H9 (cell line): Measurements from ENCODE around the gene RNF149. TPM values are rescaled to one million over a fixed set of nuclear protein-coding genes. Genes with fewer than 3 reads are reported as not detected.

Experiments used
- DNase-seq: peaks from one replicate; pipeline ENCODE4 v3.0.0-alpha.2; 2017
- H2AFZ ChIP-seq: one replicate; pipeline ENCODE4 v1.6.1; 2013; ENCODE audit warnings: mild to moderate bottlenecking, low read length, control low read depth, moderate library complexity
- H2AK5ac ChIP-seq: 2 replicates; pipeline ENCODE4 v1.6.1; 2013; ENCODE audit warnings: low read length, control low read depth, mixed read lengths; ENCODE audit not compliant: insufficient read length
- H2BK120ac ChIP-seq: one replicate; pipeline ENCODE4 v1.6.1; 2013; ENCODE audit warnings: low read depth, mild to moderate bottlenecking, low read length, control low read depth, inconsistent platforms; ENCODE audit not compliant: poor library complexity, severe bottlenecking
- H2BK12ac ChIP-seq: 2 replicates; pipeline ENCODE4 v1.6.1; 2013; ENCODE audit warnings: low read length, control low read depth, mixed read lengths, low read depth; ENCODE audit not compliant: insufficient read length
- H2BK15ac ChIP-seq: 2 replicates; pipeline ENCODE4 v1.6.1; 2013; ENCODE audit warnings: low read depth, low read length, control low read depth
- H2BK20ac ChIP-seq: one replicate; pipeline ENCODE4 v1.6.1; 2013; ENCODE audit warnings: low read depth, mild to moderate bottlenecking, low read length, control low read depth, inconsistent platforms; ENCODE audit not compliant: poor library complexity, severe bottlenecking
- H2BK5ac ChIP-seq: 2 replicates; pipeline ENCODE4 v1.6.1; 2013; ENCODE audit warnings: low read length, control low read depth, mixed read lengths; ENCODE audit not compliant: insufficient read length
- H3K14ac ChIP-seq: 2 replicates; pipeline ENCODE4 v1.6.1; 2013; ENCODE audit warnings: low read length, control low read depth; ENCODE audit not compliant: insufficient read depth
- H3K18ac ChIP-seq: 2 replicates; pipeline ENCODE4 v1.6.1; 2013; ENCODE audit warnings: low read depth, mild to moderate bottlenecking, mixed read lengths, low read length, control low read depth; ENCODE audit not compliant: insufficient read length
- H3K23ac ChIP-seq: 2 replicates; pipeline ENCODE4 v1.6.1; 2013; ENCODE audit warnings: low read length, control low read depth, mixed read lengths, low read depth; ENCODE audit not compliant: insufficient read length
- H3K23me2 ChIP-seq: 2 replicates; pipeline ENCODE4 v1.6.1; 2013; ENCODE audit warnings: low read depth, mild to moderate bottlenecking, mixed read lengths, low read length, control low read depth; ENCODE audit not compliant: insufficient read length, poor library complexity, severe bottlenecking
- H3K27ac ChIP-seq: 2 replicates; pipeline ENCODE4 v1.5.1; 2013; ENCODE audit warnings: low read length, control low read depth, mixed read lengths, low read depth; ENCODE audit not compliant: insufficient read length
- H3K27me3 ChIP-seq: 2 replicates; pipeline ENCODE4 v1.6.1; 2013; ENCODE audit warnings: low read length, control low read depth, inconsistent platforms; ENCODE audit not compliant: insufficient read depth
- H3K4ac ChIP-seq: 2 replicates; pipeline ENCODE4 v1.6.1; 2013; ENCODE audit warnings: low read depth, mild to moderate bottlenecking, control low read depth, inconsistent platforms, low read length, moderate library complexity
- H3K4me1 ChIP-seq: 2 replicates; pipeline ENCODE4 v1.6.1; 2013; ENCODE audit warnings: low read length, control low read depth, inconsistent platforms; ENCODE audit not compliant: insufficient read depth
- H3K4me2 ChIP-seq: 2 replicates; pipeline ENCODE4 v1.6.1; 2013; ENCODE audit warnings: low read length, control low read depth, mixed read lengths; ENCODE audit not compliant: insufficient read length, insufficient read depth
- H3K56ac ChIP-seq: 2 replicates; pipeline ENCODE4 v1.6.1; 2013; ENCODE audit warnings: low read depth, mild to moderate bottlenecking, mixed read lengths, low read length, control low read depth; ENCODE audit not compliant: insufficient read length
- H3K79me1 ChIP-seq: 2 replicates; pipeline ENCODE4 v1.6.1; 2013; ENCODE audit warnings: low read depth, mild to moderate bottlenecking, moderate library complexity, low read length, control low read depth, inconsistent platforms; ENCODE audit not compliant: insufficient read depth, poor library complexity, severe bottlenecking
- H3K79me2 ChIP-seq: 2 replicates; pipeline ENCODE4 v1.6.1; 2013; ENCODE audit warnings: low read length, control low read depth, inconsistent platforms; ENCODE audit not compliant: insufficient read depth
- H3K9ac ChIP-seq: 2 replicates; pipeline ENCODE4 v1.6.1; 2013; ENCODE audit warnings: low read length, control low read depth, mixed read lengths; ENCODE audit not compliant: insufficient read length; ENCODE audit errors: extremely low read depth
- H3K9me3 ChIP-seq: one replicate; pipeline ENCODE4 v1.6.1; 2013; ENCODE audit warnings: low read depth, low read length, inconsistent platforms; ENCODE audit not compliant: control insufficient read depth
- H3T11ph ChIP-seq: one replicate; pipeline ENCODE4 v1.6.1; 2013; ENCODE audit warnings: mild to moderate bottlenecking, low read length, control low read depth, inconsistent platforms
- H4K20me1 ChIP-seq: one replicate; pipeline ENCODE4 v1.6.1; 2013; ENCODE audit not compliant: control insufficient read depth, insufficient read length, insufficient read depth
- H4K5ac ChIP-seq: 2 replicates; pipeline ENCODE4 v1.6.1; 2013; ENCODE audit warnings: low read depth, mild to moderate bottlenecking, mixed read lengths, low read length, control low read depth; ENCODE audit not compliant: insufficient read length
- H4K8ac ChIP-seq: replicated peaks from 2 replicates; pipeline ENCODE4 v1.6.1; 2013; ENCODE audit warnings: low read length, control low read depth, mixed read lengths, low read depth; ENCODE audit not compliant: insufficient read length
- H4K91ac ChIP-seq: 2 replicates; pipeline ENCODE4 v1.6.1; 2013; ENCODE audit warnings: low read depth, mild to moderate bottlenecking, moderate library complexity, mixed read lengths, low read length, control low read depth; ENCODE audit not compliant: insufficient read length
- H3K27ac Mint-ChIP-seq, 3 experiments: 2 replicates in 2 of 3; 3 replicates in 1 of 3; pipeline ENCODE4 v1.8.0; 2020 to 2021; ENCODE audit warnings: mixed read lengths in 3 of 3, mild to moderate bottlenecking in 1 of 3, moderate library complexity in 1 of 3
- H3K27me3 Mint-ChIP-seq: 2 replicates; pipeline ENCODE4 v1.8.0; 2021; ENCODE audit warnings: low read depth, mild to moderate bottlenecking, moderate library complexity, mixed read lengths
- H3K36me3 Mint-ChIP-seq, 3 experiments: 2 replicates in 2 of 3; 3 replicates in 1 of 3; pipeline ENCODE4 v1.8.0; 2020 to 2021; ENCODE audit warnings: low read depth in 3 of 3, mixed read lengths in 3 of 3; ENCODE audit not compliant: insufficient read depth in 1 of 3
- H3K4me1 Mint-ChIP-seq, 2 experiments: 2 replicates each; pipeline ENCODE4 v1.8.0; 2020; ENCODE audit warnings: mixed read lengths in 2 of 2
- H3K4me3 Mint-ChIP-seq, 2 experiments: 2 replicates in 1 of 2; 3 replicates in 1 of 2; pipeline ENCODE4 v1.8.0; 2020 to 2021; ENCODE audit warnings: mild to moderate bottlenecking in 2 of 2, mixed read lengths in 2 of 2, moderate library complexity in 1 of 2
- H3K9me3 Mint-ChIP-seq, 2 experiments: 2 replicates in 1 of 2; 3 replicates in 1 of 2; pipeline ENCODE4 v1.8.0; 2020; ENCODE audit warnings: mild to moderate bottlenecking in 2 of 2, mixed read lengths in 2 of 2, moderate library complexity in 1 of 2
- WGBS: extraction: QIAGEN DNeasy Blood & Tissue Kit; methylation state at CpG from one replicate; pipeline ENCODE4 v1.1.7; 2013; ENCODE audit warnings: missing lambda C conversion rate, low lambda C conversion rate, mixed read lengths; ENCODE audit not compliant: insufficient read length; ENCODE audit errors: extremely low coverage; 5-methylcytosine and 5-hydroxymethylcytosine counted together
- total RNA-seq: library from RNA; stranded (reverse); gene quantifications from 2 replicates; pipeline ENCODE4 v1.2.1, GENCODE V29; 2021
- TF ChIP-seq, protein P1 (sequence below): fragments of 200-600 bp; sonication (generic); conservative IDR thresholded peaks from 3 replicates; pipeline ENCODE4 v1.8.0; 2021; ENCODE audit warnings: antibody characterized with exemption, mild to moderate bottlenecking

The RNF149 gene
- total RNA-seq, 1 experiment from 2014 or later: 18.0 TPM

DNA sequence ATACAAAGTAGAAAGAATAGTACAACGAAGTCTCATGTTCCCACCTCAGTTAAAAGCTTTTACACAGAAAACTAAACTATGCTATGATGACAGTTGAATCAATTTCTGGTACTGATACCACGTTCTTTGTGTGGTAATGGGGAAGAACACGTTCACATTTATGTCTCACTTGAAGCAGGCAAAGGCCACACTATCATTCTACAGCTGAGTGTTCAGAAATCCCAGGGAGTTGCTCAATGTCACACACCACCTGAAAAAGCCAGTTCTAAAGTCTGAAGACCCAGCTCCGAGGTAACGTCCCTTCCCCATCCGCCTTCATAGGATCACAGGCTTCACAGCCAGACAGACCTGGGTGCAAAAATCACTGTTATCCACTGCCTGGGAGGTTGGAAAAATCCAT lies 8.9 kb downstream of the RNF149 start:
- no peaks in the 10 kb centered on the region for H3K27me3 Mint-ChIP-seq
- peak overlapping the region in 2 of 3 experiments; percentile 50 to 89; a peak in 3 of 7 replicates for H3K27ac Mint-ChIP-seq
- no peaks in the 10 kb centered on the region for H3K9me3 ChIP-seq

More for the DNA sequence above, 8.9 kb downstream of the RNF149 start:
- Histone ChIP-seq H3K23ac (no peak overlapping the region), H4K20me1 (no peaks in the 10 kb centered on the region), H3K27me3 (no peaks in the 10 kb centered on the region; the same call in 1 of the 2 replicates), H2BK15ac (no peak overlapping the region), H3K4me2 (no peak overlapping the region), H3K4ac (no peak overlapping the region), H2AK5ac (no peak overlapping the region), H4K5ac (no peak overlapping the region), H3K4me1 (no peaks in the 10 kb centered on the region), H2BK12ac (no peak overlapping the region), H4K8ac (no peak overlapping the region), H3K14ac (no peak overlapping the region), H3K23me2 (no peaks in the 10 kb centered on the region), H3K27ac (no peak overlapping the region), H3K79me1 (peaks cover 2% of the 10 kb centered on the region), H3K9ac (no peak overlapping the region), H4K91ac (no peak overlapping the region), H3K79me2 (peaks cover 10% of the 10 kb centered on the region; the same call in 1 of the 2 replicates), H3T11ph (no peak overlapping the region), H2BK5ac (no peak overlapping the region), H3K56ac (no peak overlapping the region), H3K18ac (no peak overlapping the region), H2BK120ac (no peak overlapping the region), H2BK20ac (no peak overlapping the region), H2AFZ (no peak overlapping the region)
- TF ChIP-seq, protein P1, sequence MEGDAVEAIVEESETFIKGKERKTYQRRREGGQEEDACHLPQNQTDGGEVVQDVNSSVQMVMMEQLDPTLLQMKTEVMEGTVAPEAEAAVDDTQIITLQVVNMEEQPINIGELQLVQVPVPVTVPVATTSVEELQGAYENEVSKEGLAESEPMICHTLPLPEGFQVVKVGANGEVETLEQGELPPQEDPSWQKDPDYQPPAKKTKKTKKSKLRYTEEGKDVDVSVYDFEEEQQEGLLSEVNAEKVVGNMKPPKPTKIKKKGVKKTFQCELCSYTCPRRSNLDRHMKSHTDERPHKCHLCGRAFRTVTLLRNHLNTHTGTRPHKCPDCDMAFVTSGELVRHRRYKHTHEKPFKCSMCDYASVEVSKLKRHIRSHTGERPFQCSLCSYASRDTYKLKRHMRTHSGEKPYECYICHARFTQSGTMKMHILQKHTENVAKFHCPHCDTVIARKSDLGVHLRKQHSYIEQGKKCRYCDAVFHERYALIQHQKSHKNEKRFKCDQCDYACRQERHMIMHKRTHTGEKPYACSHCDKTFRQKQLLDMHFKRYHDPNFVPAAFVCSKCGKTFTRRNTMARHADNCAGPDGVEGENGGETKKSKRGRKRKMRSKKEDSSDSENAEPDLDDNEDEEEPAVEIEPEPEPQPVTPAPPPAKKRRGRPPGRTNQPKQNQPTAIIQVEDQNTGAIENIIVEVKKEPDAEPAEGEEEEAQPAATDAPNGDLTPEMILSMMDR: no peak
- peaks cover 4 to 12% of the 10 kb centered on the region in 2 experiments for H3K4me1 Mint-ChIP-seq
- WGBS: no CpG with 5 or more reads among the region's 6 CpGs
- no peak overlapping the region for H3K4me3 Mint-ChIP-seq
- H3K36me3 Mint-ChIP-seq: peaks cover 0 to 11% (median 8%) of the 10 kb centered on the region in 3 experiments; a peak in 6 of 7 replicates
- DNase-seq: no peak
- H3K9me3 Mint-ChIP-seq: no peaks in the 10 kb centered on the region
